HG03521 (cell line): ENCODE results near the gene LTBP2.

Source experiments
- ATAC-seq: cut with Tn5 transposase; IDR thresholded peaks from one replicate; pipeline ENCODE4 v1.9.1; 2021; ENCODE audit warnings: mild to moderate bottlenecking, moderate library complexity; ENCODE audit not compliant: unreplicated experiment

Gene LTBP2

DNA sequence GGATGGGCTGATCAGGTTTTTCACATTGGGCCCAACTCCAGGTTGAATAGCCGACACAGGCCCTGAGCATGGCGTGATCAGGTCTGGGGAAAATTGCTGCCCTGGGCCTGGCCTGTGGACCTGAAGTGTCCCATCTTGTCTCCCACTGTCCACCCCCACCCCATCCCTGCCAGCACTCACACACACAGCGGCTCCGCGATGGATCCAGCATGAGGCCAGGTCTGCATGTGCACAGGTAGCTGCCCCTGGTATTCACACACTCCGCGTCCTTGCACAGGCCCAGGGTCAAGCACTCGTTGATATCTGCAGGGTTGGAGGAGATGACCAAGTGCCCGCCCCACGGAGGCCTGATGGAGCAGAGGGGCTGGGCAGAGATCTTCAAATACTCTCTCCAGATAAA is 79.8 kb downstream of the LTBP2 start:
- no peak for ATAC-seq

DNA sequence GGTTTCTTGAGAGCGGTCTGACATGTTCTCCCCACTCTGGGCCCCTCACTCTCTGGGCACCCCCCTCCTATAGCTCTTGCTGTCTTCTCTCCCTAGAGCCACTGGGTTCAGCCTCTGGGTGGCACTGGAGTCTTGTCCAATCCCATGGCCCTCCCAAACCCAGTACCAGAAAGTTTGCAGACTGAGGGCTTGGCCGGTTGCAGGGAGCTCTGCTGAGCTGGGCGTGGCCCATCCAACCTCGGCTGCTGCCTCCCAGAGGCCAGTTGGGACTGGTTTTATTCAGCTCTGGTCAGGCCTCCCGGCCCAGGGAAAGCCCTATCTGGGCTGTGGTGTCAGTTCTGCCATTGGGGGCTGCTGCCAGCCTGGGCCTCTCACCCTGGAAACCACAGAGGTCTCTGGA is 80.6 kb downstream of the LTBP2 start:
- ATAC-seq, result no peak

DNA sequence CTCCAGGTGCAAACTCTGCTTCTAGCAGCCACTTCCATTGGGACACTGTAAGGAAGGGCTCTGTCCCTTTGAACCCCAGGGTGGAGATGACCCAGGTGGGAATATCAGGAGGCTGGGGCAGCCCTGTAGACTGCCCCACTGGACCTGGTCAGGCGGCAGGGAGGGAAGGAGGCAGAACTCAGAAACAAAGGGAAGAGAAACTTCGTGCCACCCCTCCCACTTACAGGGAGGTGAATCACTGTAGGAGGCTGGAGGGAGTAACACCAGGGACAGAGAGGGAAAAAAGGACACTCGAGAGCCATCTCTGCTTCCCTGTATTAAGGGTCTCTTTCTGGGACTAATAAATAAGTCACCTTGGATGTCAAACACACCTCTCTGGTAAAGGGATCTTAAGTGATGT is 81.0 kb downstream of the LTBP2 start:
- ATAC-seq, result no peak

DNA sequence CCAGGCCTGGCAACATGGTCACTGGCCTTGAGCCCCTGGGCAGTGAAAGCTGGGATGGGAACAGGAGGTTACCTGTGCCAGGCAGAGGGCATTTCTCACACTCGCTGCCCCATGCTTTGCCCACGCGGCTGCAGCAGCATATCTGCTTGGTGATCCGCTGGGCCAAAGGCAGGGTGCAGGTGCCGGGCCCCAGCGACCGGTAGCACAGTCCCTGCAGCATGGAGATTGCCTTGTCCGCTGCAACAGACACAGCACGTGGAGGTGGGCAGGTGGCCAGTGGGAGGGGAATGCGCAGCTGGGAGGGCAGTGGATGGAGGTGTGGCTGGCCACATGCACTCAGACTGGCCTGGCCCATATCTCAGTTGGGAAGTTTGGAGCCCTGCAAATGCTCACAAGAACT is 83.2 kb downstream of the LTBP2 start:
- no peak for ATAC-seq

DNA sequence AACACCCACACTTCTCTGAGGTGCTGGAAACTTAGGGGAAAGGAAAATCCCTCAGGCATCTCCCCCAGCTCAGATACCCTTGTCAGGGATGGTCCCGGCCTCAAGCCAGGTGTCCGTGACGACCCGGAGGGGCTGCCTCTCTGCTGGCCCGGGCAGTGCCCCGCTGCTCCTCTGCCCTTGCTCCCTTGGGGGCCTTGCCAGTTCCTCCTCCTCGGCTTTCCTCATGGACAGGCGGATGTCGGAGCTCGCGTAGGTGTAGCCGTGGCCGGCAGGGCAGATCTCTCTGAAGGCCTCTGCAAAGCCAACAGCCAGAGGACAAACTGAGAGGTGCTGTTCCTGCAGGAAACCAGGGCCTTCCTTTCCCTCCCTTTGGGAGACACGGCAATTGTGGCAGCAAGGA is 83.6 kb downstream of the LTBP2 start:
- ATAC-seq, result no peak

DNA sequence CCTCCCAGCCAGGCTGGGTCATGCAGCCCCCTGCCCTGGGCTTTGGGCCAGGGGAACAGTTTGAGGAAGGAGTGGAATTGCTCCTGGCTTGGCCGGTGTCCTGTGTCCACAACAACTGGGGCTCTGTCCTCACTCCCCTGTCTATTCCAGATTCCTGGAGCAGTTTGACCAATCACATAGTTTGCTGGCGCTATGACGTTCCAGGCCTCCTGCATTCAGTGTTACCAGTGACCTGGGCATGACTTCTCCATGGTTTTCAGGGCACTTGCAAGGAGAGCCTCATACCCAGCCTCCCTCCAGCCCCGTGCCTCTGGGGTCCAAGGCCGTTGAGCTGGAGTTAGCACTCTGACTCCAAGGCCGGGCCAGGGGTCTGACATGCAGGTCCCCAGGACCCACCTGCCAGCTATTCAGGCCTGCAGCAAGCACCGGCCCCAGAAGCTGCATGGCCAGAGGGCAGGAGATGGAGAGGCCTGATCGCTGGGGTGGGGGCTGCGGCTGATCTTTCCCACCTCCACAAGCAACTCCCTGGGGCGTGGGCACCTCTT is 84.2 kb downstream of the LTBP2 start:
- no peak for ATAC-seq

DNA sequence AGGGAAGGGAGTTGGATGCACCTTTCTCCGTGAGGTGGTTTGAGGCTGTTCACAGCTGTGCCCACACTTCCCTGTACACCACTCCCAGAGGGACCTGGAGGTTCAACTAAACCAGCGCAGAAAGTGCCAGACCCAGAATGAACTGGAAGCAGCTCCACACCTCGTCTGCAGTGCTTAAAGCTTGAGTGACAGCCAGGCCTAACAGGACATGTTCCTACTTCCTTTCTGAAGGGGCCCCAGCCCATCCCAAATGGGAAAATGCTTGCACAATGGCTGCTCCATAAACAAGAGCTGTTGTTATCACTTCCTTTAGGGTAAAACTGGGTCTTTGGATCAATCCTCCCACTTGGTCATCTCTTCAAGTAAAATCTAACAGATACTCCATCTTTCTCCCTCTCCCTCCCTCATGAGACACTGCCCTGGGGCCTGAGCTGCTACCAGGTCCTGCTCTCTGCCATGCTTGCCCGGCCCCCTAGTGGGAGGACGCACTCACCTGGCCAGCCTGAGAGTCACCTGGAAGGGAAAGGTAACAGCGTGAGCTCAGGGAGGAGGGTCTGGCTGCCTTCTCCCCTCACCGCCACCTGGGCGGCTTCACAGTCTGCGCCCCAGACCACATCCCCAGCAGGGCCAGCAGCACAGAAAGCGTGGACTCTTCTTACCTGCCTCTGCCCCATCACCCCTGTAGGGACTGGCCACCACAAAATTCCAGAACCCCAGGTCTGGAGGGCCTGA is 85.0 kb downstream of the LTBP2 start:
- no peak for ATAC-seq

DNA sequence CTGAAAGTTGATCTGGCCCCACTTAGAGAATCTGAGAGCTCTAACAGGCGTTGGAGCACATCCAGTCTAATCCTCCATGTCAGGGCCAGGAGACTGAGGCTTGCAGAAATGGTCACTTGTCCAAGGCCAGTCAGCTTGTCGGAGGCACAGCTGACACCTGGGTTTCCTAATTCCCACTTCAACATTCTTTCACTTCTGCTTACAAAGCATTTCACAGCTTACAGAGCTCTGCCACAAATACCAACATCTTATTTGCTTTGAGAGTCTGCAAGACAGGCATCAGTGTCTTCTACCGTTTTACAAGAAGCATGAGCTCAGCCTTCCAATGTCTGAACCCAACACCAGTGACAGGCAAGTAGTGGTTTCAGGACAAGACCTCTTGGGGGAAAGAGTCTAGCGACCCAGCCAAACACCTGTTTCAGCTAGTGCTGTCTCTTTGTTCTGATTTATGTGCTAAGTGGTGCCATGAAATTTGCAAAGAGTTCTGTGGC is 86.6 kb downstream of the LTBP2 start:
- ATAC-seq, result no peak

DNA sequence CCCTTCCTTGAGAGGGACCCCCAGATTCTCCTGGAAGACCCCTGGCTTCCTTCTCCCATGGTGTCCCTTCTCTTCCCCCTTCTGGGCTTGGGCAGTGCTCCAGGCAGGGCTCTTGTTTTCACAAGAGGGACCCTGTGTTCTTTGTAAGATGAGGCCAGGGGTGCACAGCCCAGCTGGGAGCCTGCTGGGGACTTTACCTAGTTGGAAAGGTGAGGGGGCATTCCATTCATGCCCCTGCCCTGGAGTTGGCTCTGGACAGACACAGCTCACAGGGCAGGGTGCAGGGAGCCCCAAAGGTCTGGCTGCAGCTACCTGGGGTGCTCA is 87.3 kb downstream of the LTBP2 start:
- ATAC-seq, result no peak

DNA sequence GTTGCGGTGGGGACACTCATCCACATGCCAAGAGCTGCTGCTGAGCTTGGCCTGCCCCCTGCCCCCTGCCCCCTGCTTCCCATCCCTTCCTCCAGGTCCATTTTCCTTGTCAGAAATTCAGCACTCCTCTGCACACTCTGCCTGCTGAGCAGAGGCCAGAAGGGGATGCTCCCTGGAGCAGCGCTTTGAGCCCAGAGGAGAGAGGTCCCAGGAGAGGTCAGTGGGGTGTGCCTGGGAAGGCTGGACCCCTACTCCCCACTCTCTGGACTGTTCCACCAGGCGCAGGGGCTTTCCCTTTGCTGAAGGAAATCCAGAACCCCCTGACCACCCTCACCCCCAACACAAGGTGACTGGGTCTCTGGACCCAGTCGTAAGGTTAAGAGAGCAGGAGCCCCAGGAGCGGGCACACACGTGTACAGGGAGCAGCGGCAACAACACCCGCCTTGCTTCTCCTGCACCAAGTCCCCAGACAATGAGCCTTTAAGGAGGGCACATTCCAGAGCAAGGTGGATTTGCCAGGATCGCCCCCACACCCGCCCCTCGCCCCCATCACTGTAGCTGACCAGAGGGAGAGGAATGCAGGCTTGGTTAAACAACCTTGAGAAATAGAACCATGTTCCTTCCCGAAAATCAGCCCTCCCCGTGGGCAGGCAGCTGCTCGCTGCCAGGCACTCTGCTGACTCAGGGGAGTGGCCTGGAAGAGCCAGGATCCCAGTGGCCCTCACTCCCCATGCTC is 87.8 kb downstream of the LTBP2 start:
- ATAC-seq, result no peak

DNA sequence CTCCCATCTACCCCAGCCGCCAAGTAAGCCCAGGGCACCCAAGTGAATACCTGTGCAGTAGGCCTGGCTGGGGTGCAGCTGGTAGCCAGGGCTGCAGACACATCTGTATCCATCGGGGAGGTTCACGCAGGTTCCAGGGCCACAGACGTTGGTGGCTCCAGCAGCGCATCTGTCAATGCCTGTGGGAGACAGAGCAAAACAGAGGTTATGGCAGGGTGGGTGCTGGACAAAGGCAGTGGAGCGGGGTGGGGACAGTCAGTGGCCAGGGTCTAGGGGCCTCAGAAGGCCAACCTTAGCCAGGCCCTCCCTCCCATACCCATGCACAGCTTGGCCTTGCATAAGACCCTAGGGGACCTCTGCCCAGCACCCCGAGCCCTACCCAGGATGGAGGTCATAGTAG is 89.3 kb downstream of the LTBP2 start:
- no peak for ATAC-seq

DNA sequence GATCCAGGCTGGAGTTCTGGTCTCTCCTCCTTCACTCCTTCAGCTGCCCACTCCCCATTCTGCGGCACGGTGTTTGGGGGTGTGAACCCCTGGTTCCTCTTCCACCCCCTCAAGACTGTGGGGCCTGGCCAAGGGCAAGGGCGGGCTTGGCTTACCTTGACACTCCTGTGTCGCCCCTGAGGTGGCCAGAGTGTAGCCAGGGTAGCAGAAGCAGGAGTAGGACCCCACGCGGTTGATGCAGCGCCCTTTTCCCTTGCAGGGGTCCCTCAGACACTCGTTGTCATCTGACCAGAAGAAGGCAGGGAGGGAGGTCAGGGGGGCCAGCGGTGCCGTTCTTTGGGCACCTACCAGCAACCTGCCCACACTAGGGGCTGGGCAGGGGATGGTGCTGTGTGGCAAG is 90.3 kb downstream of the LTBP2 start:
- no peak for ATAC-seq

DNA sequence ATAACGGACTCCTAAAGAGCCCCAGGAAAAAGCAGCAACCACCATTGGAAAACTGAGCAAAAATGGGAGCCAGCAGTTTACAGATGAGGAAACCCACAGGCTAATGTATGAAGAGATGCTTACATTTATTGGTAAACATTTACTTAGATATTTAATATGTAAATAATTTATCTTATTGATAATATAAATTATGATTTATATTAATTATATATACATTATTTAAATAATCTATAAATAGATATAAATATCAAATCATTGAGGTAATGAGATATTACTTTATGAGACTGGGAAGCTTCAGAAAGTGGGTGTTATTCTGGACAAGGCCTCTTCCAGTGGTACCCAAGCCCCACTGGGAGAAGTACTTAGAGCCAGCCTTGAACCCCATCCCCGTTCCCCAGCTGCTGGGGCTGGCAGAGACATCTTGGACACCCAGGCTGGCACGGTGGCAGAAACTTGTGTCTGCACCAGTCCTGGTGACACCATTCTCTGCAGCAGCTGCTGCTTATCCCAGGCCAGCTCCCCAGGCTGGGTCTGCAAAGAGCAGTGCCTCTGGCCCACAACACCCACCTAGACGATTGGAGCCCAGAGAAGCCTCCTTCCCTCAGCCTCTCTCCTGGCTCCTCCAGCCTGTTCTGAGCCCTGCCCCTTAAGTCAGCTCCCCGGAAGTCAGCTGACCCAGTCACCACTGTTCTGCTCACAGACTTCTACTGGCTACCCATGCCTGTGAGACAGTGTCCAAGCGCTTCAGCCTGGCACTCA is 92.5 kb downstream of the LTBP2 start:
- no peak for ATAC-seq

DNA sequence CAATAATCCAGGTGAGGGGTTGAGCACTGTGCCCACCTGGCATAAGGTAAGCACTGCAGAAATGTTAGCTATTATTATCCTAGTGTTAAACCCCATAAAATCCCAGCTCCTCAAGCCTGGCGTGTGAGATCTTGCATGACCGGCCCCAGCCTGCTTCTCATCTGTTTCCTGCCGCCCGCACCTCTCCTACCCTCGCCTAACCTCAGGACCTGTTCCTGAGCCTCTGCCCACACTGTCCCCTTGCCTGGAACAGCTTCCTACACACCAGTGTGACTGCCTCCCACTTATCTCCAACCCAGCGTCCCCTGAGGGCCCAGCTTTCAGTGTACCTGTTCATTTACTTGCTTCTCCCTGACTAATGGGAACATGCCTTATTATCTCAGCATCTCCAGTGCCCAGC is 93.8 kb downstream of the LTBP2 start:
- no peak for ATAC-seq

DNA sequence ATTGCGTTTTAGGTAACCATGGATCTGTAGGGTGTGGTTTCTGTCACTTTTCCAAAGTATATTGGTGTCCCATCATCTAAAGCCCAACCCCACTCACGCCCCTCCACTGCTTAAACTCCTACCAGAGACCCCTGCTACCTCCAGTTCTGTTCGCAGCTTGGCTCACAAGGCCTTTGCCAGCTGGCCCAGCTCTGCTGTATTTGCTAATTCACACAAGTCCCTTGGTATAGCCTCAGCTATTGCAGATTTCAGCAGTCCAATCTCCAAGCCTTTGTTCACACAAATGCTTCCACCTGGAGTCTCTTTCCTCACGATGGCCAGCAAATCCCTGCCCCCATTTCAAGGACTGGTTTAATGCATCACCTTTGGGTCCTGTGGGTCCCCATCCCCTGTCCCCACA is 94.3 kb downstream of the LTBP2 start:
- no peak for ATAC-seq

DNA sequence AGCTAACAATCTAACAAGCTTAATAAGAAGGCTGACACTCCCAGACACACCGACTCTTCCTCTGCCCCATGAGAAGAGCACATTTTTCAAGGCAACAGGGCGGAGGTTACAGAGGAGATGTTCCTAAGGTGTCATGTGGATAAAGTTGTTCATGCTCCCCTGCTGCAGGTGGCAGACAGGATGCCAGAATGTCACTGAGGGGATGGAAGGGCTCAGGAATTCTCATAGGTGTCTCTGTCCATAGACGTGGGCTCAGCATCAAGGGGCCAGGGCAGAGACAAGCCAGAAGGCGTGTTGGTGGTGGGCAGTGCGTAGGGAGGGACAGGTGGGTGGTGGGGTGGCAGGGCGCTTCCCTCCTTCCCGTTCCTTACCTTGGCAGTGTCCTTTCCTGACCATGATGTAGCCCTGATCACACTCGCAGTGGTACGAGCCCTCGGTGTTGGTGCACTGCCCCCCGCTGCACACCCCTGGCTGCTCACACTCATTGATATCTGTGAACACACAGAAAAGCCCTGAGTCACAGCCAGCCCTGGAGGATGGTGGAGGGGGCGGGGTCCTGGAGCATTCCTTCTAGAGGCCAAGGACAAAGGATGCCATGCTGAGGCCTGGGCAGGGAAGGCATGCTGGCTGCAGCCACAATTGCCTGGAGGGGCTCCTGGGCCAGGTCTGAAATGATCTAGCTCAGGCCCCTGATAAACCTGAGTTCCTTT is 95.4 kb downstream of the LTBP2 start:
- ATAC-seq, result no peak

DNA sequence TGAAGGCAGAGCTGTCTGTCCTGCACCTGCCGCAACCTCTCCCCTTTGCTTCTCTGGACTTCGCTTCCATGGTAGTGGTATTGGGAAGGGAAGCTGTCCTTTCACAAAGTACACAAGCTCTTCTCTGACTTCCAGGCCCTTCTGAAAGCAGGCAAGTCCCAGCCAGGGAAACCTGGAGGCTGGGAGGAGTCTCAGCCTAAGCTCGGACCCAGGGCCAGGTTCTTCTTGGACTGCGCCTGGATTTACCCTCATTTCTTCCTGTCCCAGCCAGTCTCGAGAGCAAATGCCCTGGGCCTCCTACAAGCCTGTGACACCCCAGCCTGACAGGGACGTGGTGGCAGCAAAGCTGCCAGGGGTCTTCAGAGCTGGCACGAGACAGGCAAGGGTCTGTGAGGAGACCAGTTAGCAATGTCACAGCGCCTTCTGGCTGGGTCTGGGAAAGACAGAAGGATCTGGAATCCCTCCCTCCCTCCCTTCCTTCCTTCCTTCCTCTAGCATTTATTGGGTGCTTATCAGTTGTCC is 96.1 kb downstream of the LTBP2 start:
- ATAC-seq, result no peak

DNA sequence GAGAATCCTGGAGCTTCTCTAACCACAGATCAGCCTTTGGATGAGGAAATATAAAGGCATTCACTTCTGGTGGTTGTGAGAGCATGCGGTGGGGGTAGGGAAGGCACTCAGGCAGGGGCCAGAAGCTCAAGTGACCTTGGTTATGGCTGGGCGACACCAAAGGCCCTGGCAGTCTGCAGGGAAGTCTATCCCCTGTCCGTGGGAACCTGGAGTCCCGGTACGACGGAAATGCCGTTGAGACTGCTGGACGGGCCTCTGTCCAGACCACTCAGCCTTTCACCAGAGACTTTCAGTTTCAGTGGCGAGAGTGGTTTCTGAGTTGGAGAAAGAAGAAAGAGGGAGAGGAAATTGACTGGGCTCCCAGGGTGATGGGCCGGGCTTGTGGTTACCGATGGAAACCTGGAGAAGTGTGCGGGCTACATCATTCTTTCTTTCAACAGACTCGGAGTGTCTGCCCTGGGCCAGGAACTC is 97.5 kb downstream of the LTBP2 start:
- no peak for ATAC-seq

DNA sequence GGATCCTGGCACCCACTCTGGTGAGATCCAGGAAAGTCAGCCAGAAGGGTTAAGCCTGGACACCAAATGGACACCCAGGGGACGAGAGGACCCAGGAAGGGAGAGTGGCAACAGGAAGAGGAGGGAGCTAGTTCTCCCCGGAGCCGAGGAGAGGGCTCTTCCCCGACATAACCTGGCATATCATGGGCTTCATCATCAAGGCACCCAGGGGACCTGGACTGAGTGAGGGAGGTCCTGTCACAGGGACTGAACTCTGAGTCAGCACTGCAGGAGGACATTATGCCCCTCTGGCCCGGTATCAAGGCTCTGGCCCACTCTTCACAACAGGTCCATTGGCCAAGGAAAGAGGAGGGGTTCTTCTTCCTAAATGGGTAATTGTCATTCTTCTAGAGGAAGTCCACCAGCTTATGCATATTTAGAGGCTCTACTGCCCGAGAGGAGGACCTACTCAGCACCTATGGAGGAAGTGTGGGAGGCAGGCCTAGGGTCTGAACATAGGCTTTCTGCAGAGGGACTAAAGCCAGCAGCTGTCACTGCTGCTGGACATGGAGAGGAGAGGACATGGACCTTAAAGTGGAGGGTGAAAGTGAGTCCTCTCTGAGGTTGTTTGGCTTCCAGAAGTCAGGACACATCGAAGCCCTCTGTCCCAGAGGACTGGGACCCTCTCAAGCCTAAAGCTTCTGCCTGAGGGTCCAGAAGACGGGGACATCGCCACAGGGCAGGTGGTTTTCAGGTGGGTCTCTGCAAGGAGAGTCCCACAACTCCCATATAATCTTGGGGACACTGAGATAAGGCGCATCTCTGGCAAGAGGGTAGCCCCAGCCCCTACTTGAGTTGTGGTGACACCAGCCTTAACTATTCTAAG is 99.8 kb downstream of the LTBP2 start:
- ATAC-seq, result no peak

DNA sequence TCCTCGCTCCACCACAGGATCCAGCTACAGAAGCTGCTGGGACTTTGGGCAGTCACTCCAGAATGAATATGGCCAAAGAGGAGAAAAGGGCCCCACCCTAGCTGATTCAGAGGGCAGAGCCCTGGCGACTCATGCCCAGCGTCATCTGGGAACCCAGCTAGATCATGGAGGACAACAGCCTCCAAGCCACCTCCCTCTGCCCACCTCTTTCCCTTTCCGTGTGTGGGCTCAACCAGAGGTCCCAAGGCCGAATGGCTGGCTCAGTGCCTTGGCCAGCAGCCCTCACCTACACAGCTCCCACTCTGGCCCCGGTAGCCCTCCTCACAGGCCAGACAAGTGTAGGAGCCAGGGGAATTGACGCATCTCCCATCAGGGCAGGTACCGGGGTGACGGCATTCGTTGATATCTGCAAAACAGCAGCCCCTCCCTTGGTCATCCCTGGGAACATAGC is 101.1 kb downstream of the LTBP2 start:
- ATAC-seq, result no peak
